NCI-H510A treated with DMSO at 0.1 percent for 48 hours (cell line): ENCODE data around the gene UNC13C.
"Not testable (repeated sequence)": the region's sequence is repeated elsewhere in the genome, so short reads cannot be mapped to it uniquely, and the experiment has no call there.

ENCODE experiments used
- DNase-seq: peaks from one replicate; lab custom pipeline; 2025; lab: John Stamatoyannopoulos, UW

UNC13C gene

DNA sequence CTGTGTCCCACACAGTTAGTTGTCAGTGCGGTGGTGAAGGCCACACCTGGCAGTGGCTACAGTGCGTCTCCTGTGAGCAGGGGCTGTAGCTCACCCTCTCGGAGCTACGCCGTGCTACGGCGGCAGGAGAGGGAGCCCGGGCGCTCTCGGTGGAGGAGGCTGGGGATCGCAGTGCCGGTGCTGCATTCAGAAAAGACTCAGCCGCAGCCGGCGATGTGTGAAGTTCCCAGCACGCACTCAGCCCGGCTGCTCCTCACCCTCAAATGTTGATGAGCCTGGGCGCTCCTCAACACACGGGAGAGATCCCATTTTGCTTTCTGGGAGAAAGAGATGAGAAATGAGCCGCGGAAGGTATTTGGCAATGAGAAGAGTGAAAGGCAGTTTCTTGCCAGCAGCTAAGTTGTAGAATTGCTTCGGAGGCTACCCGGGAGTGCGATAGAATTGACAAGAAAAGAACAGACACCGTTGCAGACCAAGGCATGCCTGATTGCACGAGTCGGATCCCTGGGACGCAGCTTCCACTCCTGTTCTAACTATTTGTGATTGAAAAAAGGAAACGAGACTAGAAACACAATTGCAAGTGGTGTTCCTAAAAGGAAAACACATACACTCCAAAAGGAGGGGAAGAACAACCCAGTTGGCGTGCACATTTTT lies at the start of gene UNC13C:
Gene UNC13C, plus strand, starts transcription at position 189 of the 654 bp plus-strand sequence. CDS start 34,463 bp downstream, outside the sequence.
- DNase-seq = peak; percentile 33

DNA sequence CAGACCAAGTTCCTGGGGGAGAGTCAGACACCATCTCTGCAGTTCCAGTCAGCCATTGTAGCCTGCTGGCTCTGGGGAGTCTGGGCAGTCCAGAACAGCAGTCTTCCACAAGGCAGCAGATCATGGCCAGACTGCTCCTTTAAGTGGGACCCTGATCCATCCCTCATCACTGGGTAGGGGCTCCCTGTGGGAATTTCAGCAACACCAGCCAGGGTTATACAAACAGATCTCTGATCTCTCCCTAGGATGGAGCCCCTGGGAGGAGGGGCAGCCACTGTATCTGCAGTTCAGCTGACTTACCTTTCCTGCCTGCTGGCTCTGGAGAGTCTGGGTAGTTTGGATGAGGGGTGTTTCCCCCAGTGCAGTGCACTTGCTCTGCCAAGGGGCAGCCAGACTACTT lies 42.1 kb upstream of the UNC13C start:
- DNase-seq = no peak

DNA sequence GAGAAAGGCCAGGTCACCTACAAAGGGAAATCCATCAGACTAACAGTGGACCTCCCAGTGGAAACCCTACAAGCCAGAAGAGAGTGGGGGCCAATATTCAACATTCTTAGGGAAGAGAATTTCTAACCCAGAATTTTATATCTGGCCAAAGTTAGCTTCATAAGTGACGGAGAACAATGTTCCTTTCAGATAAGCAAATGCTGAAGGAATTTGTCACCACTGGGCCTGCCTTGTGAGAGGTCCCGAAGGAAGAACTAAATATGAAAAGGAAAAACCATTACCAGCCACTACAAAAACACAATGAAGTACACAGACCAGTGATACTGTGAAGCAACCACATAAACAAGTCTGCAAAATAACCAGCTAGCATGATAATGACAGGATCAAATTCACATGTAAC lies 40.6 kb upstream of the UNC13C start:
- not testable (repeated sequence) for DNase-seq

DNA sequence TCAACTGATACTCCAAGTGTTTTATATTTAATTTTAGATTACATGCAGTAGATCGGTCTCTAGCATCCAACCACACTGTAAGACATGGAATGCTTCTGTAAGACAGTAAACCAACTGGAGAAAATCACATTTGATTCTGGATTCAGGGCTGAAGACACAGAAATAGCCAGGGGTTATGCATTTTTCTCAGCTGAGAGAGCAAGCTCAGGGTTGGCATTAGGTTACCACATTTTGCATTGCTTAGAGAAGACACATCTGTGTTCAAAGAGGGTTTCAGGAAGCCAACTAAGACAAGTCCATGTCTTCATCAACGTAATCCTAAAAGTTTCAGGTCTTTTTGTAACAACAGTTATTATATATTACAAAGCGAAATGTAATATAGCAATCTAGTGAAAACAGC lies 27.7 kb upstream of the UNC13C start:
- DNase-seq = no peak

DNA sequence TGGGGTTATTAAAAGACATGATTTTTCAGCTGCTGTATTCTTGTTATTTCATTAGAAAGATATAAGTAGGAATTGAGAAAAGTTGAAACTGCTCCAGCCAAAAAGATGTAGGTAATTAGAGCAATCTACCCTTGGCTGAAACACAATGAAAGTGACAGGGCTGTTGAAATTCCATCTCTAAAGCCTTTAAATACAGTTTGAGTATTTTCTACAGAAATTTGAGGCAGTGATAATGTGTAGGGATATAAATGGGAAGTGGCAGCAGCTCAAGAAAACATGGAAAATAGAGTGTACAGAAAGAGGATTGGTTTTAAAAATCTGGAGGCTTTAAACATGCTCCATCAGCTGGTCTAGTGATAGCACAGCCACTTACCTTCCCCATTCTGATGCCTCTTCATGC lies 22.8 kb upstream of the UNC13C start:
- DNase-seq = no peak

DNA sequence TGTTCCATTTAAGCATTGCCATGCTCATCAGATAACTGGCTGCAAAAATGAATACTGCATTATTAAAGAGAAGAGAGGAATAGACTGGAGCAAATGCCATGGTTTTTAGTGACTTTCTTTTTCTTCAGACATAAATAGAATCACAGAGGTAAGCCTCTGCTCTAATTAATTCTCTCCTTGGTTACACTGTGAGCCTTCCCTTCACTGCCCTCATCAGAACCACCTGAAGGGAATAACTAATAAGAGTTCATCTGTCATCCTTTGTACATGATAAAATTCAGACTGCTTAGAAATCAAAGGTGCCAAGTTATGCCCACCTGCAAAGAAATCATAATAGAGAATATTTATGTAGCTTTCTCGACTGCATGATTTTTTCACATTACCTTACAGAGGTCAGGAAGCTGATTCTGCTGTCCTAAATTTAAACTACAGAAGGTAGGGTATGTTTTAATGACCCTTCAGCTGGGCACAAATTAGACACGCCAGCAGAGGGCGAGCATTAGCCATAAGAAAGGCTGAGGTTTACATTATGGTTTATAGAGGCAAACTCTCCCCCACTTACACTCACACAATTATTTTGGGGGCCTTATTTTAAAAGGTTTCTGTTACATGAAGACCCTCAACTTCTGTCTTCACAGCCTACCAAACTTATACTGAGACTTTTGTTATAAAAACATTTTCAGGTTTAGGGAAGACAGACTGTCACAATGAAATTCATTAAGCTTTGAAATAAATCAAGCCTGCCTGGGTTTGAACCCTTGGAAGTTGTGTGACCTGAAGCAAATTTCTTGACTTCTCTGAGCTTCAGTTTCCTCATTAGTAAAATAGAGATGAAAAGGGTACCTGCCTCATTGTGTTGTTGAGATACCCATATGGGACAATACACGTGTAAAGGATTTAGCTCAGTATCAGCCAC lies 15.3 kb upstream of the UNC13C start:
- DNase-seq = peak; percentile 24

DNA sequence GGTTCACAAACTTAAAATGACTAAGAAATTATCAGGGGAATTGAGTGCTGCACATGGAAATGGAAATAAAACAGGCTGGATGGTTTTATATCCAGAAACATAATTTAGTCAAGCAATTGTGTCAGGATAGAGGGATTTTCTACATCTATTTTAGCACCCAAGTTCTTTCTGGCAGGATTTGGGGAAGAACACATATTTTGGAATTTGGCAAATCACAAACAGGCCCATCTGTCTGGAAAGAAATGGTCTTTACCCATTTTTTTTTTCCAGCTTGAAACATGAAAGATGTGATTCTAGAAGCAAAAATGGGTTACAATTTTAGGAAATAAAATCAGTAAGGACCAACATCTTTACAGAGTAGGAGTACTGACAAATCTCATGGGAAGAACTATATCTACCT lies 14.4 kb upstream of the UNC13C start:
- DNase-seq = no peak

DNA sequence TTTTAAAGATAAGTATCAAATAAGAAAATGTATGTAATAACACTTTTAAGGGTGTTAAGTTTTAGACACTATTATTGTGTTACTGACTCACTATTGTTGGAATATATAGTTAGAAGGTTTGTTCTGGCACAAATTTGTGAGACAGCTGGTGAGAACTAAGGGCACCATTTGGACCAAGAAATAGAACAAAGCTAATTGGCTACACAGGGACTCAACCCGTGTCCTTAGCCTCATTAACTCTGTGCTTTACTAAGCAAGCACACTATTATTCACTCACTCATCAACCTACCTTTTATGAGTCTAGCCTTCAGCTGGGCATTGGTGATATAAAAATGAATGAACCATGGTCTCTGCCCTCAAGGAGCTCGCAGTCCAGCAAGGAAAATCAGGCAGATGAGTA lies 4.1 kb upstream of the UNC13C start:
- no peak for DNase-seq

DNA sequence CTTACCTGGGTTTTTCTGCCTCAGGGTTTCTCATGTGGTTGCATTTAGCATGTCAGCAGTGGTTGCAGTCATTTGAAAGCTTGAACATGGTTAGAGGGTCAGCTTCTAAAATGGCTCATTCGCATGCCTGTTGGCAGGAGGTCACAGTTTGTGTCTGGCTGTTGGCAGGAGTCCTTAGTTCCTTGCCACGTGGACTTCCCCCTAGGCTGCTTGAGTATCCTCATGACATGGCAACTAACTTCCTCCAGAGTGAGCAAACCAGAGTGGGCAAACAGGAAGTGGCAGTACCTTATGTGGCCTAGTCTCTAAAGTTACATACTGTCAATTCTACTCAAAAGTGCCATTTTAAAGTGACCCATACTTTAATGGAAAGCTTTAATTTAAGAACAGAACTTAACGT lies 3.4 kb upstream of the UNC13C start:
- DNase-seq = no peak

DNA sequence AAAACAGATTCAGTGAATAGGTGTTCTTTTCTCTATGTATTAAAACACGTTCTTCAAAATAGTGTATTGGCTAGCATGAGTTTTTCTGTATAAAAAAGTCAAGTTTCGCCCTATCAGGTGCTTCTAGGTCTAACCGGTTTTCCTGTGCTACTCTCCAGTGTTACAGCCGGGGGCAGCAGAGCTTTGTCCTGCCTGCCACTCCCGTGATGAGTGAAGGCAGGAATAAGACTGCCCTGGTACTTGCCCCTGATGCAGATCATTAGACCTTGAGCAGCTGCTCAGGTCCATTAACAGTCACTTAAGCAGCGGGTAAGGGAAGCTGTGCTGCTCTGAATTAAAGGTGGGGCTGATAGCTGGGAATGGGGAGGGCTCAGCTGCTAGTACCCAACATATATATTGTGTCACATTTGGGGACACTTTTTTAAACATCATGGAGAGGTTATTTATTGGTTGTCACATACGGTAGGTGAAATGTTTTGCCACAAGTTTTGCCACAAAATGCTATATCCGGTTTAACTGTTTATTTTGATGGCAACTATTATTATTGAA lies 1.3 kb upstream of the UNC13C start:
- DNase-seq = peak; percentile 59

DNA sequence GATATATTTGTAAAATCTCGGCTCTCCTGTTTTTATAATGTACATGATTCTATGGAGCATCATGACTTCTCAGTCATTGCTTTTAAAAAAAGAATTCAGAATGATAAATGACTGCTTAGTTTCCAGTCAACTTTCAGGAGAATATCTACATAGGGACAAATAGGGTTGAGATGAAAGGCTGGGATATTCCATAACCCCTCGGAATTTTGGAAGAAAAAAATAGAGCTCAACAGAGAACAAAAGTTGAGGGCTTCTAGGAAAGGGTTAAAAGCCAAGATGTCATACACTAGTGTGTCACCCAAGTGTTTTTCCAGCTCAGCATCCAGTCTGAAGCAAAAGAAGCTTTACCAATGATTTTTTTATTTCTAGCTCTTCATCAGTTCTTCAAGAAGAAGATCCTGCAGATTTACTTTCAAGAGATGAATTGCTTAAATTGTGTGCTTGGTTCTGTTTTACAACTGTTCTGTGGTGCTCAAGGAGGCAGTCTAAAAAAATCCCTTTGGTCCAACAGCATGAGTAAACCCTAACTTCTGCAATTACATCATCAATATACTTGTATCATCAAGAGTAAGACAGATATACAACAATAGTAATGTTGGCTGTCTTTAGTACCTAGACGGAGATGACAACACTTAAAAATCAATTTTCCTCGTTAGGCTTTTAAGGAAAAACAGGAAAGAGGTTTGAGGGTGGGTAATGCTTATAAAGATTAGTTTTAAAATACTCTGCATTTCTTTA lies 979 bp downstream of the UNC13C start:
- no peak for DNase-seq

DNA sequence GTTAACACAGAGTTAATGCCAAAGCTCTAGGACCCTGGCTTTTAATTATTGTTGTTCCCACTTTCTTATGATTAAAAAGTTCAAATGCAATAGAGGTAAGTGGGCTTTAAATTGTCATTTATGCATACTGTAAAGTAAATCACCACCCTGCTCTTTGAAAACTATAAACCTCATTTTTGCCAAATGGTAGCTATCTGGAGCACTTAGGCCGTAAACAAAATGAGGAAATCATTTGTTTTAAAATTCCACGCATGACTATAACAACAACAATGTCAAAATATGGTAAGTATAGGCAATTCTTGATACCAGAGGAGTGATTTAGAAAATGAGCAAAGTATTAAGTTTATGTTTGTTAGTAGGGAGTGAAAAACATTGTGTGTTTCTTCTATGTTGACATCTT lies 1.8 kb downstream of the UNC13C start:
- DNase-seq = no peak

DNA sequence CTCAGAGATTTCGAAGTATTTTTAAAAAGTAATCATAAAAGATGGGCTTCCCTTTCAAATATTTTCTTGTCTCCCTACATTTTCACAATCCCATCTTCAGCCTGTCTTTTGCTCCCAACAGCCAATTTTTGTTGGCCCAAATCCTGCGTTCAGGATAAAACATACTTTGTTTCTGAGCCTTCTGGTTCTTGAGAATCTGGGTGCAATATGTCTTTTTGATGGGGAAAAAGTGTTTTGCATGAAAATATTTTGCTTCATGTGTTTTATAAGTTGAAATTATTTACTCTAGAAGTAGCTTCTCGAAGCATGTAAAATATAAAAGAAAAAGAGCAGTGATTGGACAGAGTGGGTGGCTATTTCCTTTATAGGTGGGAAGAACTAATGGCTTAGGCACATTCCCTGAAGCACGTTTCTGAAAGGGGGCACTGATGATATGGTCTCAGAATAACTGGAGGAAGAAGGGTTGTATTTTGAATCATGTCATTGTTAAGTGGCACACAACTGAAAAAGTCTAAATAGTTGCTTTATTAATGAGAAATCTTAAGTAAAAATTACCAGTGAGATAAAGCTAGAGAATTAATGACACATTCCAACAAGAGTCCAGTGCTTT lies 3.9 kb downstream of the UNC13C start:
- no peak for DNase-seq

DNA sequence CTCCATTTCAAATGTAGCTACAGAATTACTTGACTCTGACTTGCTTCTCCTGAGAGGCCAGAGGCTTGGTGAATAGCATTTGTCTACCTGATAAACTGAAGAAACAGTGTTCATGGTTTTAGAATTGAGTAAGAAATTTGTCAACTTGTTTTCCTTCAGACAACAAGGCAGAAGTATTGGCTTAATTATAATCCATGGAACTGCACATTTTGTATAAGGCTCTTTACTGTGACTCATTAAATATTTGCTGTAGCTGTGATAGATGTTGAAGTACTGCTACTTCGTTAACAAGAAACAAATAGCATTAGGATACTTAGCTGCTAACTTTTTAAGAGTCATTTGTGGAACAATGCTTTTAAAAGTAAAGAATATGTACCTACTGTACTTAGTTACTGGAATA lies 4.6 kb downstream of the UNC13C start:
- no peak for DNase-seq

DNA sequence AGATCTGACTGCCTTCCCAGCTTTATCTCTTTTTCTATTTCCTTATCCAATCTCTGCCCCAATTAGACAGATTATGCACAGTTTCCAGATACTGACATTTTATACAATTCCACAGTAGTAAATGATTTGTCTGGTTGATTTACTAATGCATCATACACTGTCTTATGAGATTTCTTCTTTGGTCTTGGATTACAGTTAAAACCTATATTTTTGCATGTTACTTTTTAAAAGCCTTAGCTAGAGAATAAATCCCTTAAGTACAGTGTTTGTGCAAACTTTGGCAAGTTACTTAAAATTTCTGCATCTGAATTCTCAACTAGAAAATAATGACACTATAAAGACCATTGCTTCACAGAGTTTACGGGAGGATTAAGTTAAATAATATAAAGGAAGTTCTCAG lies 6.0 kb downstream of the UNC13C start:
- DNase-seq = no peak

DNA sequence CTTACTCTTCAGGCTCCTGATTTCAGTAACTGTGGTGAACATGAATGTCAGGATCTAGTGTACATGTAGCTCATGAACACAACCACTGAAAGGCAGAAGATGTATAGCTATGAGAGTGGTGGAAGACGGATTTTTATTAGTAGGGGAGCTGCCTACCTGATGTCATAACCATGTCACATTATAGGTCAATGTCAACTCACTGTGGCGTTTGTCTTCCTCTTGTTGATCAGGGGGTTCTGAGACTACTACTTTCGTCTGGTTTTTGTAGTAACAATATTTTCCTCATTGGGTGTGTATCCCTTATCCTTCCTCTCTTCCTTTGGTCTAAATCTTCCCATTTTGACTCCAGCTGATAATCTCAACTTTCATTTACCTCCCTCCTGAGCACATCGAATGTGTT lies 7.3 kb downstream of the UNC13C start:
- DNase-seq = no peak

DNA sequence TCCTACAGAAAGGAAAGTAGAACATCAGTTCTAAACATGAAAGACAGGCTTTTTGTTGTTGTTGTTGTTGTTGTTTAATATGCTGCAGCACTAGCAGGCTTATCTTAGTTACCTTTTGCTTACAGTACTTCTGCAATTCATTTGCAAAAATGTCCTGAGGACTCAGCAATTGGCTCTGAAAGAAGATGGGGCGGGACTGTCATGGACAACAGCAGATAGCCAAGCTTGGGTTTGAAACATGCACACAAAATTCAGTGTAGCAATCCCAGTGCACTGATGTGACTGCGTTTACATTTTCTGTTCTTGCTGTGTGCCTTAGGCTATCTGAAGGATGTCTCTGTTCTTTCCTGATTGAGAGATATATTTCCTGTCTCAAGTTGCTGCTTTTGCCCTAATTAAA lies 9.2 kb downstream of the UNC13C start:
- DNase-seq = no peak

DNA sequence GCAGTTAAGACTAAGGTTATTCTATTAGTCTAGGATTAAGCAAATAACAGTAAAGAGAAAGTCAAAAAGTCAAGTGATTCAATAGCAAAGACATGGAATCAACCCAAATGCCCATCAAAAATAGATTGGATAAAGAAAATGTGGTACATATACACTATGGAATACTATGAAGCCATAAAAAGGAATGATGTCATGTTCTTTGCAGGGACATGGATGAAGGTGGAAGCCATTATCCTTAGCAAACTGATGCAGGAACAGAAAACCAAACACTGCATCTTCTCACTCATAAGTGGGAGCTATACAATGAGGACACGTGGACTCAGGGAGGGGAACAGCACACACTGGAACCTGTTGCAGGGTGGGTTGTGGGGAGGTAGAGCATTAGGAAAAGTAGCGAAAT lies 29.0 kb downstream of the UNC13C start:
- DNase-seq = no peak

DNA sequence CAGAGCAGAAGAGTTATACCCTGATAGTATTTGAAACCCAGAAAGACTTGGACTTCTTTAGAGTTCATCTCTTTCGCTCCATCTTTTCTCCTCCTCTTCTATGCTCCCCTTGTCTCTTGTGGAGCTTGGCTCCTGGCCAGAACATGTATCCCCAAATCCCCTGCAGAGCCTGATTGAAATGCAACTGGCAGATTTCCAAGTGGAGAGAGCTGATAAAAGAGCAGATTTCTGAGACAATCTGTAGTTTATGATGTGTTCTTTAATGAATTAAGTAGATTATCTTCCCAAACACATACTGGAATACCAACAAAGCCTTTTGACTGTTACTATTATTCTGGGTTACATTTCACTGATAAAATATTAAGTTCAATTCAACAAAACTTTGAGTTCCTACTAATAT lies 33.4 kb downstream of the UNC13C start:
- DNase-seq = no peak

DNA sequence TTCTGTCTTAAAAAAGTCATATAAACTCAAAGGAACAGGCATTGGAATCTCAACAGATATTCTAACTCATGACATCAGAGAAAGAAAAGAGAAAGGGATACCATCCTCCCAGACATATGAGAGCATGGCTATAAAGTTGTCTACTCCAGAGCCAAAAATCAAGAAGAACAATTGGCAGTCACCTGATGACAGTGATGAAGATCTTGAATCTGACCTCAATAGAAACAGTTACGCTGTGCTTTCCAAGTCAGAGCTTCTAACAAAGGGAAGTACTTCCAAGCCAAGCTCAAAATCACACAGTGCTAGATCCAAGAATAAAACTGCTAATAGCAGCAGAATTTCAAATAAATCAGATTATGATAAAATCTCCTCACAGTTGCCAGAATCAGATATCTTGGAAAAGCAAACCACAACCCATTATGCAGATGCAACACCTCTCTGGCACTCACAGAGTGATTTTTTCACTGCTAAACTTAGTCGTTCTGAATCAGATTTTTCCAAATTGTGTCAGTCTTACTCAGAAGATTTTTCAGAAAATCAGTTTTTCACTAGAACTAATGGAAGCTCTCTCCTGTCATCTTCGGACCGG lies 35.9 kb downstream of the UNC13C start:
- DNase-seq = no peak

DNA sequence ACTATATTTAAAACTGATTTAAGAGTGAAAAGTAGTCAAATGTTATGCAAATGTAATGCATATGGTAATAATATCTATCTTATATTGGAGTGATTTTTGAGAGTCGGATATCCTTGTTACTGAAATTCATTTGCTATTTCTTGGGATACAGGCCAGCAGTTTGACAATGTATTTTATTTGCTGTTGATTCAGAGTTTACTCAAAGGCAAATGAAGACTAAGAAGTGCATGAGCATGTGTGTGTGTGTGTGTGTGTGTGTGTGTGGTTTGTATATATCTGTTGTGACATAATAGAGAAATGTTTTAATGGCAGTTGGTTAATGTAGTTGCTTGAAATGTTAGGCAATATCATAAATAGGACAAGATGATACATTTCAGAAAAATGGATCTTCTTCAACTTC lies 39.0 kb downstream of the UNC13C start:
- no peak for DNase-seq

DNA sequence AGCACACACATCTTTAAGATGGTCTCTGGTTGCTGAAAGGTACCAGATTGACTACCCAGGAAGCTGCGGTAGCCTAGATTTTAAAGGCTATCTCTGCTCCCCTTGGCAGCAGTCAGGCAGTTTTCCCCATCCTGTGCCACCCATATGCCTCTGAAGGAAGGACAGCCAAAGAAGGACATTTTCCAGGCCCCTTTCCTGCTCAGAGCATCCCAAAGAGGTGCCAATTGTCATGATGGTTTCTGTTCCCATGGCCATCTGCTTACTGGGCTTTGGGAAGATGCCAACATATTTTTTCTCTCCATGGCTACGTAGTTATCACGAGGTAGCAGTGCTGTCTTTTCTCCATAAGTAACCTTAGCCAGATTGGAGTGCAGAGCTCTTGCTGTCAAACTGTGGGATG lies 39.7 kb downstream of the UNC13C start:
- DNase-seq = no peak
